Naive B cell (primary cell): ENCODE results near the gene SKOR1. TPM values are rescaled to one million over a fixed set of nuclear protein-coding genes. Genes with fewer than 3 reads are reported as not detected.

ENCODE experiments used
- ATAC-seq, 2 donors: fragments of 150-1000 bp; cut with Tn5 transposase; 2 replicates each; pipeline ENCODE4 v1.10.0; 2021; ENCODE audit warnings: low read depth in 2 of 2, mild to moderate bottlenecking in 2 of 2, moderate library complexity in 2 of 2
- DNase-seq: peaks from one replicate; pipeline ENCODE4 v3.0.0; 2022
- H3K27ac Mint-ChIP-seq, 6 donors: one replicate each; pipeline ENCODE4 v1.8.0; 2020 to 2022; ENCODE audit warnings: mild to moderate bottlenecking in 6 of 6, mixed read lengths in 6 of 6, moderate library complexity in 5 of 6, inconsistent platforms in 2 of 6
- H3K27me3 Mint-ChIP-seq, 3 donors: one replicate each; pipeline ENCODE4 v1.8.0; 2021 to 2022; ENCODE audit warnings: mixed read lengths in 3 of 3, mild to moderate bottlenecking in 1 of 3
- H3K36me3 Mint-ChIP-seq, 2 donors: one replicate each; pipeline ENCODE4 v1.8.0; 2020 to 2022; ENCODE audit warnings: mixed read lengths in 2 of 2, inconsistent platforms in 1 of 2, mild to moderate bottlenecking in 1 of 2
- H3K4me1 Mint-ChIP-seq, 3 donors: one replicate each; pipeline ENCODE4 v1.8.0; 2020 to 2022; ENCODE audit warnings: mixed read lengths in 3 of 3, inconsistent platforms in 1 of 3, mild to moderate bottlenecking in 1 of 3, moderate library complexity in 1 of 3
- H3K4me3 Mint-ChIP-seq, 8 donors: one replicate each; pipeline ENCODE4 v1.8.0; 2020 to 2022; ENCODE audit warnings: mild to moderate bottlenecking in 8 of 8, mixed read lengths in 8 of 8, moderate library complexity in 8 of 8, inconsistent platforms in 2 of 8
- H3K9me3 Mint-ChIP-seq, 7 donors: one replicate each; pipeline ENCODE4 v1.8.0; 2020 to 2022; ENCODE audit warnings: mixed read lengths in 7 of 7, mild to moderate bottlenecking in 5 of 7, inconsistent platforms in 2 of 7, moderate library complexity in 1 of 7
- polyA plus RNA-seq, 6 donors: library from polyadenylated mRNA; unstranded; fragments of 300-500 nt; fragmentation: Illumina TruSeq; gene quantifications; one replicate each; pipeline ENCODE4 v1.2.3, GENCODE V29; 2021; ENCODE audit warnings: low read depth in 6 of 6

SKOR1 gene
- polyA plus RNA-seq, 6 donors from 2014 or later, result 0.07 to 0.19 (median 0.13) TPM; not detected in 3

GRCh38 chr15:67833710-67834511 is 8.6 kb downstream of the SKOR1 start:
- peaks cover 38 to 55% (median 55%) of the 10 kb centered on the region in 3 donors for H3K4me1 Mint-ChIP-seq

GRCh38 chr15:67834581-67835296 is 9.4 kb downstream of the SKOR1 start:
- Mint-ChIP-seq H3K9me3 (no peaks in the 10 kb centered on the region), H3K27me3 (peaks cover 65 to 69% (median 68%) of the 10 kb centered on the region in 3 donors), H3K36me3 (peaks cover 0 to 11% of the 10 kb centered on the region in 2 donors), H3K27ac (peak overlapping the region in 3 of 6 donors; percentile 57 to 81 (median 67)), H3K4me1 (peaks cover 45 to 57% (median 55%) of the 10 kb centered on the region in 3 donors), H3K4me3 (peak overlapping the region; percentile 83 to 93 (median 89))
- ATAC-seq, result no peak
- no peak for DNase-seq

More at GRCh38 chr15:67833710-67834511, 8.6 kb downstream of the SKOR1 start:
- ATAC-seq, result peak; percentile 35 to 46
- Mint-ChIP-seq H3K27me3 (peaks cover 66 to 75% (median 75%) of the 10 kb centered on the region in 3 donors), H3K9me3 (peaks cover 0 to 3% (median 0%) of the 10 kb centered on the region in 7 donors), H3K36me3 (peaks cover 0 to 11% of the 10 kb centered on the region in 2 donors), H3K4me3 (peak overlapping the region; percentile 83 to 93 (median 88)), H3K27ac (peak overlapping the region in 4 of 6 donors; percentile 28 to 96 (median 62))
- no peak for DNase-seq

- Mint-ChIP-seq H3K9me3 (peaks cover 0 to 2% (median 0%) of the 10 kb centered on the region in 7 donors), H3K4me3 (peak overlapping the region; percentile 83 to 93 (median 89)), H3K4me1 (peaks cover 49 to 62% (median 49%) of the 10 kb centered on the region in 3 donors), H3K36me3 (peaks cover 0 to 9% of the 10 kb centered on the region in 2 donors), H3K27ac (peak overlapping the region in 4 of 6 donors; percentile 33 to 87 (median 52)), H3K27me3 (peaks cover 60 to 66% (median 64%) of the 10 kb centered on the region in 3 donors)
- DNase-seq (no peak), ATAC-seq (no peak)
Observed at GRCh38 chr15:67835297-67836133, 10.2 kb downstream of the SKOR1 start.

- Mint-ChIP-seq H3K4me3 (peak overlapping the region; percentile 83 to 93 (median 89)), H3K4me1 (peaks cover 48 to 63% (median 52%) of the 10 kb centered on the region in 3 donors), H3K27me3 (peaks cover 54 to 60% (median 58%) of the 10 kb centered on the region in 3 donors), H3K36me3 (peaks cover 0 to 3% of the 10 kb centered on the region in 2 donors), H3K9me3 (peaks cover 0 to 2% (median 0%) of the 10 kb centered on the region in 7 donors), H3K27ac (peak overlapping the region in 4 of 6 donors; percentile 49 to 88 (median 70))
- ATAC-seq, result no peak
- no peak for DNase-seq
Observed at GRCh38 chr15:67836134-67836455, 10.8 kb downstream of the SKOR1 start.

GRCh38 chr15:67836477-67836876 is 11.2 kb downstream of the SKOR1 start:
- Mint-ChIP-seq H3K27ac (peak overlapping the region in 4 of 6 donors; percentile 49 to 88 (median 70)), H3K36me3 (no peaks in the 10 kb centered on the region), H3K9me3 (peaks cover 0 to 2% (median 0%) of the 10 kb centered on the region in 7 donors), H3K4me3 (peak overlapping the region; percentile 83 to 93 (median 89)), H3K27me3 (peaks cover 51 to 56% (median 55%) of the 10 kb centered on the region in 3 donors), H3K4me1 (peaks cover 52 to 67% (median 56%) of the 10 kb centered on the region in 3 donors)
- no peak for ATAC-seq
- DNase-seq, result no peak

GRCh38 chr15:67836955-67837354 is 11.6 kb downstream of the SKOR1 start:
- no peaks in the 10 kb centered on the region for H3K36me3 Mint-ChIP-seq
- peak overlapping the region in 2 of 8 donors; percentile 9 to 93 for H3K4me3 Mint-ChIP-seq
- peaks cover 0 to 2% (median 0%) of the 10 kb centered on the region in 7 donors for H3K9me3 Mint-ChIP-seq
- peaks cover 53 to 68% (median 57%) of the 10 kb centered on the region in 3 donors for H3K4me1 Mint-ChIP-seq
- DNase-seq (no peak), ATAC-seq (no peak)
- H3K27ac Mint-ChIP-seq, result peak overlapping the region in 1 of 6 donors; percentile 54
- H3K27me3 Mint-ChIP-seq, result peaks cover 46 to 52% (median 52%) of the 10 kb centered on the region in 3 donors

- DNase-seq, result no peak
- Mint-ChIP-seq H3K27me3 (peaks cover 31 to 40% (median 35%) of the 10 kb centered on the region in 3 donors), H3K27ac (peak overlapping the region in 2 of 6 donors; percentile 73 to 99), H3K4me3 (peak overlapping the region; percentile 64 to 99 (median 90)), H3K36me3 (no peaks in the 10 kb centered on the region), H3K4me1 (peaks cover 42 to 56% (median 46%) of the 10 kb centered on the region in 3 donors), H3K9me3 (peaks cover 0 to 2% (median 0%) of the 10 kb centered on the region in 7 donors)
- ATAC-seq, result no peak
Observed at GRCh38 chr15:67838789-67839332, 13.6 kb downstream of the SKOR1 start.

- H3K4me3 Mint-ChIP-seq, result peak overlapping the region; percentile 87 to 99 (median 96)
- peaks cover 0 to 2% (median 0%) of the 10 kb centered on the region in 7 donors for H3K9me3 Mint-ChIP-seq
- peaks cover 26 to 34% (median 28%) of the 10 kb centered on the region in 3 donors for H3K27me3 Mint-ChIP-seq
- H3K27ac Mint-ChIP-seq, result peak overlapping the region; percentile 97 to 100 (median 99)
- ATAC-seq, result peak; percentile 28 to 30
- H3K4me1 Mint-ChIP-seq, result peaks cover 37 to 50% (median 41%) of the 10 kb centered on the region in 3 donors
- H3K36me3 Mint-ChIP-seq, result no peaks in the 10 kb centered on the region
- DNase-seq, result peak; percentile 65
Observed at GRCh38 chr15:67839499-67839928, 14.2 kb downstream of the SKOR1 start.

GRCh38 chr15:67839929-67840748 is 14.8 kb downstream of the SKOR1 start, which contains the start of gene RNU6-1:
Gene RNU6-1 (minus strand): TSS chr15:67840045.
- Mint-ChIP-seq H3K4me3 (peak within 1 kb of the TSS; percentile 87 to 99 (median 96)), H3K4me1 (peaks cover 32 to 43% (median 39%) of the 10 kb centered on the region in 3 donors), H3K9me3 (peaks cover 0 to 2% (median 0%) of the 10 kb centered on the region in 7 donors), H3K27me3 (peaks cover 20 to 28% (median 22%) of the 10 kb centered on the region in 3 donors), H3K36me3 (no peaks in the 10 kb centered on the region), H3K27ac (peak within 1 kb of the TSS; percentile 97 to 100 (median 99))
- DNase-seq (peak; percentile 96), ATAC-seq (peak; percentile 82 to 83)

GRCh38 chr15:67840749-67841512 is 15.6 kb downstream of the SKOR1 start:
- peak overlapping the region; percentile 46 to 100 (median 99) for H3K27ac Mint-ChIP-seq
- no peaks in the 10 kb centered on the region for H3K36me3 Mint-ChIP-seq
- peaks cover 0 to 2% (median 0%) of the 10 kb centered on the region in 7 donors for H3K9me3 Mint-ChIP-seq
- no peak for DNase-seq
- no peak for ATAC-seq
- H3K27me3 Mint-ChIP-seq, result peaks cover 14 to 24% (median 18%) of the 10 kb centered on the region in 3 donors
- H3K4me3 Mint-ChIP-seq, result peak overlapping the region; percentile 87 to 99 (median 96)
- peaks cover 30 to 39% (median 32%) of the 10 kb centered on the region in 3 donors for H3K4me1 Mint-ChIP-seq

GRCh38 chr15:67841513-67841762 is 16.1 kb downstream of the SKOR1 start:
- Mint-ChIP-seq H3K9me3 (peaks cover 0 to 2% (median 0%) of the 10 kb centered on the region in 7 donors), H3K4me3 (peak overlapping the region; percentile 87 to 99 (median 96)), H3K27me3 (peaks cover 9 to 19% (median 13%) of the 10 kb centered on the region in 3 donors), H3K36me3 (no peaks in the 10 kb centered on the region), H3K4me1 (peaks cover 25 to 33% (median 27%) of the 10 kb centered on the region in 3 donors), H3K27ac (peak overlapping the region in 3 of 6 donors; percentile 46 to 99 (median 57))
- DNase-seq (no peak), ATAC-seq (no peak)
